ENCODE results near the gene DSPP.

- TF ChIP-seq CTCF (conservative IDR thresholded peaks at IDR 0.05; ENCODE audit: low read depth, low read length), result no peak
- no peak for TF ChIP-seq RCOR1 (IDR thresholded peaks at IDR 0.05; ENCODE audit: insufficient replicate concordance, low read length)
- no peak for TF ChIP-seq CEBPB (IDR thresholded peaks at IDR 0.05; ENCODE audit: low read depth, low read length)
- TF ChIP-seq POLR2A (IDR thresholded peaks at IDR 0.05; ENCODE audit: low read depth, low read length), result no peak
- TF ChIP-seq BHLHE40 (IDR thresholded peaks at IDR 0.05; ENCODE audit: low read depth, low read length), result no peak
- no peak for TF ChIP-seq NFE2L2 (IDR thresholded peaks at IDR 0.05; ENCODE audit: low read depth, low read length)
- no peak for TF ChIP-seq CHD1 (IDR thresholded peaks at IDR 0.05; ENCODE audit: low read depth, low read length)
- no peak for TF ChIP-seq RAD21 (IDR thresholded peaks at IDR 0.05; ENCODE audit: low read length)
Observed at GRCh38 chr4:87570290-87570805, 38.0 kb upstream of the DSPP start.
